ENCODE measurements around the gene APOO. TPM values are rescaled to one million over a fixed set of nuclear protein-coding genes. Genes with fewer than 3 reads are reported as not detected.

The APOO gene
- polyA plus RNA-seq, 1 donor (not counting 4 experiments of a cell fraction or from before 2014, with no cell fraction given) = 22.7 TPM

DNA sequence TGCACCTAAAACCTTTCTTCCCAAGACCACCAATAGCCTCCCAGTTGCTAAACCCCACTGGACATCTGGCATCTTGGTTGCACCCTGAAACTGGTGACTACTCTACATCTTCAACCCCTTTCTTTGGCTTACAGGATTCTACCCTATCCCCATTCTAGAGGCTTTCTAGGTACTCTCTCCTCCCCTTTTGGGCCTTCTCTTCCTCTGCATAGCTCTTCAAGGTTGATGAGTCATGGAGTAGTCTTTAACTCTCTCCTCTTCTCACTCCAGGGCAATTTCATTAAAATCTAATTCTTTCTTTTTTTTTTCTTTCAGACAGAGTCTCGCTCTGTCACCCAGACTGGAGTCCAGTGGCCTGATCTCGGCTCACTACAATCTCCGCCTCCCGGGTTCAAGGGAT lies 16.8 kb downstream of the APOO start:
- TF ChIP-seq CTCF (optimal IDR thresholded peaks at IDR 0.05 in 1 of 3, IDR thresholded peaks at IDR 0.05 in 1 of 3, conservative IDR thresholded peaks at IDR 0.05 in 1 of 3; ENCODE audit: extremely low read depth in 1 of 3, insufficient read depth in 2 of 3, low read length in 3 of 3) = no peak
- no peak for TF ChIP-seq EZH2 (IDR thresholded peaks at IDR 0.05; ENCODE audit: low read length)
- no peaks in the 10 kb centered on the region for H3K9me1 ChIP-seq (ENCODE audit: control insufficient read depth, extremely low read depth, insufficient read depth, low read length)
- no peak overlapping the region for H3K9ac ChIP-seq (ENCODE audit: control insufficient read depth, extremely low read depth, insufficient read depth, low read length)
- no peak overlapping the region for H3K4me2 ChIP-seq (ENCODE audit: control insufficient read depth, extremely low read depth, insufficient read depth, low read depth, low read length)
- H3K27ac ChIP-seq (ENCODE audit: control insufficient read depth, insufficient read depth, low read length) = no peak overlapping the region
- H4K20me1 ChIP-seq (ENCODE audit: control insufficient read depth, extremely low read depth, insufficient read depth, low read length) = no peaks in the 10 kb centered on the region
- H3K36me3 ChIP-seq (ENCODE audit: control insufficient read depth in 2 of 2, extremely low read depth in 1 of 2, insufficient read depth in 2 of 2, low read length in 2 of 2) = no peaks in the 10 kb centered on the region
- dilution Hi-C loops (cut with MboI; ENCODE audit: extremely low pct_ligation_motif_present, low sequenced_read_pairs) = no loop called here
- no peaks in the 10 kb centered on the region for H3K4me1 ChIP-seq (ENCODE audit: control insufficient read depth, extremely low read depth, insufficient read depth, low read length)
- DNase-seq (ENCODE audit: low read depth, low spot score) (no peak), FAIRE-seq (peak; percentile 44)
- H3K4me3 ChIP-seq (ENCODE audit: control insufficient read depth in 2 of 3, extremely low read depth in 1 of 3, insufficient read depth in 2 of 3, low read depth in 1 of 3, low read length in 3 of 3) = no peak overlapping the region
- no peaks in the 10 kb centered on the region for H3K9me3 ChIP-seq (ENCODE audit: control insufficient read depth, low read depth, low read length)
- no peaks in the 10 kb centered on the region for H3K27me3 ChIP-seq (ENCODE audit: control insufficient read depth, extremely low read depth, insufficient read depth, low read length)
- H3K79me2 ChIP-seq (ENCODE audit: control insufficient read depth, insufficient read depth, low read length) = no peaks in the 10 kb centered on the region
- no peak overlapping the region for H2AFZ ChIP-seq (ENCODE audit: control insufficient read depth, low read length)

DNA sequence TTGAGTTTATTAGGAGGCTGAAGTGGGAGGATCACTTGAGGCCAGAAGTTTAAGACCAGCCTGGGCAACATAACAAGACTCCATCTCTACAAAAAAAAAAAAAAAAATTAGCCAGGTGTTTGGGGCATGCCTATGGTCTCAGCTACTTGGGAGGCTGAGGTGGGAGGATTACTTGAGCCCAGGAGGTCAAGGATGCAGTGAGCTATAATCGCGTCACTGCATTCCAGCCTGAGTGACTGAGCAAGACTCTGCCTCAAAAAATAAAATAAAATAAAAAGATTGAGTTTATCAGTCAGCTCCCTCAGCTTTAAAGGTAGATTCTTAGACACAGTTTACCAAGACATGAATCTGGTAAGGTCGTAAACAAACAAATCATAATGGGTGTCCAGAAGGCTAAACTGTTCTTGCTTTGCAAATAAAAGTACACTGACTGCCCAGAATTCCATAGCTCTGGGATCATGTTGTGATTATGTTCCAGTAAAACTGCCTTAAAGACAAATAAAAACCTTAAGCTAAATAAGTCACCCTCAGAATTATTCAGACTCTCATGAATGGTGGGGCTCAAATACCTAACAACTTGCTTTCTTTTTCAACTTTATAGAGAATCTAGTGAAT lies 18.7 kb downstream of the APOO start:
- no peaks in the 10 kb centered on the region for H4K20me1 ChIP-seq (ENCODE audit: control insufficient read depth, extremely low read depth, insufficient read depth, low read length)

More for the DNA sequence above, 18.7 kb downstream of the APOO start:
- TF ChIP-seq CTCF (optimal IDR thresholded peaks at IDR 0.05 in 1 of 3, IDR thresholded peaks at IDR 0.05 in 1 of 3, conservative IDR thresholded peaks at IDR 0.05 in 1 of 3; ENCODE audit: extremely low read depth in 1 of 3, insufficient read depth in 2 of 3, low read length in 3 of 3) (no peak), EZH2 (IDR thresholded peaks at IDR 0.05; ENCODE audit: low read length) (no peak)
- H3K9me3 ChIP-seq (ENCODE audit: control insufficient read depth, low read depth, low read length) = no peaks in the 10 kb centered on the region
- H3K4me1 ChIP-seq (ENCODE audit: control insufficient read depth, extremely low read depth, insufficient read depth, low read length) = peaks cover 9% of the 10 kb centered on the region
- DNase-seq (ENCODE audit: low read depth, low spot score) = no peak
- H2AFZ ChIP-seq (ENCODE audit: control insufficient read depth, low read length) = no peak overlapping the region
- H3K9me1 ChIP-seq (ENCODE audit: control insufficient read depth, extremely low read depth, insufficient read depth, low read length) = no peaks in the 10 kb centered on the region
- no peak overlapping the region for H3K4me2 ChIP-seq (ENCODE audit: control insufficient read depth, extremely low read depth, insufficient read depth, low read depth, low read length)
- H3K4me3 ChIP-seq (ENCODE audit: control insufficient read depth in 2 of 3, extremely low read depth in 1 of 3, insufficient read depth in 2 of 3, low read depth in 1 of 3, low read length in 3 of 3) = no peak overlapping the region
- no peaks in the 10 kb centered on the region for H3K36me3 ChIP-seq (ENCODE audit: control insufficient read depth in 2 of 2, extremely low read depth in 1 of 2, insufficient read depth in 2 of 2, low read length in 2 of 2)
- dilution Hi-C loops (cut with MboI; ENCODE audit: extremely low pct_ligation_motif_present, low sequenced_read_pairs) = no loop called here
- H3K9ac ChIP-seq (ENCODE audit: control insufficient read depth, extremely low read depth, insufficient read depth, low read length) = no peak overlapping the region
- H3K27ac ChIP-seq (ENCODE audit: control insufficient read depth, insufficient read depth, low read length) = no peak overlapping the region
- H3K27me3 ChIP-seq (ENCODE audit: control insufficient read depth, extremely low read depth, insufficient read depth, low read length) = no peaks in the 10 kb centered on the region
- H3K79me2 ChIP-seq (ENCODE audit: control insufficient read depth, insufficient read depth, low read length) = no peaks in the 10 kb centered on the region
- FAIRE-seq = peak; percentile 20
